AG10803 (cell line): ENCODE measurements around the gene PXN.
A peak's percentile ranks its signal among the peaks of the same experiment; 100 is the strongest.
"Not testable (repeated sequence)": the region's sequence is repeated elsewhere in the genome, so short reads cannot be mapped to it uniquely, and the experiment has no call there.

Experiments
- DNase-seq: peaks from one replicate; pipeline ENCODE4 v3.0.0; 2010; ENCODE audit warnings: low read depth
- H3K4me3 ChIP-seq: 2 replicates; pipeline ENCODE4 v1.5.1; 2011; ENCODE audit warnings: mild to moderate bottlenecking, low read length, control low read depth
- CTCF ChIP-seq: conservative IDR thresholded peaks from 2 replicates; pipeline ENCODE4 v1.5.1; 2011; ENCODE audit warnings: mild to moderate bottlenecking, low read length, control low read depth, inconsistent platforms

PXN gene

GRCh38 chr12:120252071-120252906 is 13.2 kb downstream of the PXN start:
- no peak for DNase-seq
- no peak for TF ChIP-seq CTCF

GRCh38 chr12:120251364-120252070 is 14.0 kb downstream of the PXN start:
- not testable (repeated sequence) for H3K4me3 ChIP-seq, DNase-seq

More at GRCh38 chr12:120252071-120252906, 13.2 kb downstream of the PXN start:
- H3K4me3 ChIP-seq: no peak overlapping the region

- TF ChIP-seq CTCF: no peak
- DNase-seq: no peak
- H3K4me3 ChIP-seq: no peak overlapping the region
Measured at GRCh38 chr12:120249875-120250795, 15.4 kb downstream of the PXN start.

- TF ChIP-seq CTCF: no peak
- no peak overlapping the region for H3K4me3 ChIP-seq
- no peak for DNase-seq
Measured at GRCh38 chr12:120249266-120249874, 16.2 kb downstream of the PXN start.

GRCh38 chr12:120247621-120248030 is 17.9 kb downstream of the PXN start:
- TF ChIP-seq CTCF: no peak
- no peak overlapping the region for H3K4me3 ChIP-seq
- peak; percentile 83 for DNase-seq

- H3K4me3 ChIP-seq: no peak overlapping the region
- DNase-seq: no peak
- no peak for TF ChIP-seq CTCF
Measured at GRCh38 chr12:120247183-120247582, 18.3 kb downstream of the PXN start.

GRCh38 chr12:120246705-120247104 is 18.8 kb downstream of the PXN start:
- not testable (repeated sequence) for DNase-seq, H3K4me3 ChIP-seq
